Measurements from ENCODE around the gene PLA2G4F.
"Not testable (repeated sequence)": the region's sequence is repeated elsewhere in the genome, so short reads cannot be mapped to it uniquely, and the experiment has no call there.

PLA2G4F gene

GRCh38 chr15:42093966-42094365, 62.5 kb downstream of the PLA2G4F start:
- no peak for TF ChIP-seq CTCF (IDR thresholded peaks at IDR 0.05; ENCODE audit: low read depth, low read length, missing control alignments)
- no peak for DNase-seq (ENCODE audit: extremely low read depth, low read depth)
- H3K4me3 ChIP-seq (replicated peaks; ENCODE audit: low read depth, low read length), result no peak overlapping the region

- H3K4me3 ChIP-seq (replicated peaks; ENCODE audit: low read depth, low read length), result no peak overlapping the region
- DNase-seq (ENCODE audit: extremely low read depth, low read depth), result no peak
- no peak for TF ChIP-seq CTCF (IDR thresholded peaks at IDR 0.05; ENCODE audit: low read depth, low read length, missing control alignments)
Measured at GRCh38 chr15:42092398-42093318, 63.8 kb downstream of the PLA2G4F start.

GRCh38 chr15:42091753-42092397, 64.6 kb downstream of the PLA2G4F start:
- H3K4me3 ChIP-seq (replicated peaks; ENCODE audit: low read depth, low read length); DNase-seq (ENCODE audit: extremely low read depth, low read depth): not testable (repeated sequence)

- DNase-seq (ENCODE audit: extremely low read depth, low read depth), result no peak
- H3K4me3 ChIP-seq (replicated peaks; ENCODE audit: low read depth, low read length), result no peak overlapping the region
- no peak for TF ChIP-seq CTCF (IDR thresholded peaks at IDR 0.05; ENCODE audit: low read depth, low read length, missing control alignments)
Measured at GRCh38 chr15:42090781-42091180, 65.7 kb downstream of the PLA2G4F start.

- H3K4me3 ChIP-seq (replicated peaks; ENCODE audit: low read depth, low read length), result no peak overlapping the region
- no peak for DNase-seq (ENCODE audit: extremely low read depth, low read depth)
- TF ChIP-seq CTCF (IDR thresholded peaks at IDR 0.05; ENCODE audit: low read depth, low read length, missing control alignments), result no peak
Measured at GRCh38 chr15:42090370-42090769, 66.1 kb downstream of the PLA2G4F start.

- no peak overlapping the region for H3K4me3 ChIP-seq (replicated peaks; ENCODE audit: low read depth, low read length)
- no peak for DNase-seq (ENCODE audit: extremely low read depth, low read depth)
- TF ChIP-seq CTCF (IDR thresholded peaks at IDR 0.05; ENCODE audit: low read depth, low read length, missing control alignments), result no peak
Measured at GRCh38 chr15:42089942-42090341, 66.5 kb downstream of the PLA2G4F start.
